IMR-90 (cell line): ENCODE results near the gene LRRC40.

Source experiments
- BHLHE40 ChIP-seq: fragments of 150-350 bp; IDR thresholded peaks from 2 replicates; pipeline ENCODE4 v1.6.1; 2016; ENCODE audit warnings: mild to moderate bottlenecking, low read depth, low read length
- CEBPB ChIP-seq: IDR thresholded peaks from 2 replicates; pipeline ENCODE4 v1.6.1; 2012; ENCODE audit warnings: low read depth, low read length, improper control_type of control experiment
- CHD1 ChIP-seq: IDR thresholded peaks from 2 replicates; pipeline ENCODE4 v1.6.1; 2012; ENCODE audit warnings: low read depth, low read length, improper control_type of control experiment
- CTCF ChIP-seq: conservative IDR thresholded peaks from 2 replicates; pipeline ENCODE4 v1.5.1; 2012; ENCODE audit warnings: mild to moderate bottlenecking, low read depth, low read length, improper control_type of control experiment
- ELK1 ChIP-seq: fragments of 150-350 bp; IDR thresholded peaks from 2 replicates; pipeline ENCODE4 v1.6.1; 2016; ENCODE audit warnings: low read depth, mild to moderate bottlenecking, low read length, moderate library complexity, borderline replicate concordance
- FOS ChIP-seq: fragments of 150-350 bp; IDR thresholded peaks from 2 replicates; pipeline ENCODE4 v1.6.1; 2016; ENCODE audit warnings: low read depth, low read length
- MAZ ChIP-seq: IDR thresholded peaks from 2 replicates; pipeline ENCODE4 v1.6.1; 2012; ENCODE audit warnings: low read depth, mild to moderate bottlenecking, low read length, improper control_type of control experiment, moderate library complexity, borderline replicate concordance
- MXI1 ChIP-seq: IDR thresholded peaks from 2 replicates; pipeline ENCODE4 v1.6.1; 2012; ENCODE audit warnings: low read depth, mild to moderate bottlenecking, low read length, moderate library complexity, borderline replicate concordance
- POLR2A ChIP-seq: IDR thresholded peaks from 2 replicates; pipeline ENCODE4 v1.6.1; 2012; ENCODE audit warnings: mild to moderate bottlenecking, low read depth, low read length
- RFX5 ChIP-seq: IDR thresholded peaks from 2 replicates; pipeline ENCODE4 v1.8.0; 2012; ENCODE audit warnings: low read depth, mild to moderate bottlenecking, low read length, moderate library complexity
- SMC3 ChIP-seq: fragments of 150-350 bp; IDR thresholded peaks from 2 replicates; pipeline ENCODE4 v1.6.1; 2016; ENCODE audit warnings: low read depth, mild to moderate bottlenecking, antibody characterized with exemption, low read length, moderate library complexity
- USF2 ChIP-seq: fragments of 150-350 bp; IDR thresholded peaks from 2 replicates; pipeline ENCODE4 v1.6.1; 2017; ENCODE audit warnings: mild to moderate bottlenecking, antibody characterized with exemption, low read length, low read depth

DNA sequence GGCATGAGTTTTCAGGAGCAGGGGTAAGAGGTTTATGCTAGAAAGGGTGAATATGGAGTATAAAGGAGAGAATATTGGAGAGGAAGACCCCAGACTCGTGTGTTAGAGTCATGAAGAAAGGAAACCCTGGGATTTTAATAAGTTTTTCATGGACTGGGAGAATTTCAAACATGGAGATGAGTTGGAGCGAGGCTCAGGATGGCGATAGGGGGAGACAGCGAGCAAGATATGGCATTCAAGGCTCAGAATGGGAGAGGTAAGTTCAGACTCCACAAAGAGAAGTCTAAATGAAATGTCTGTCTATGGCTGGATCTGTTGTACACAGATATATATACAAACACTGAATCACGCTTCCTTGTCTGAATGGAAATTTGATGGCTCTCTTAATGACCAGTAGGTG lies 92.5 kb downstream of the LRRC40 start:
- no peak for TF ChIP-seq POLR2A
- no peak for TF ChIP-seq USF2
- no peak for TF ChIP-seq MXI1
- TF ChIP-seq CTCF, result no peak
- no peak for TF ChIP-seq CEBPB
- no peak for TF ChIP-seq MAZ
- no peak for TF ChIP-seq SMC3
- TF ChIP-seq BHLHE40, result no peak
- no peak for TF ChIP-seq ELK1
- TF ChIP-seq CHD1, result no peak
- no peak for TF ChIP-seq RFX5
- no peak for TF ChIP-seq FOS
